Measurements from ENCODE around the gene RNF157.
"Not testable (repeated sequence)": the region's sequence is repeated elsewhere in the genome, so short reads cannot be mapped to it uniquely, and the experiment has no call there.

RNF157 gene

GRCh38 chr17:76270770-76271668, 30.7 kb upstream of the RNF157 start:
- DNase-seq (ENCODE audit: low read depth): no peak

- no peak for DNase-seq (ENCODE audit: low read depth)
Observed at GRCh38 chr17:76270127-76270592, 29.9 kb upstream of the RNF157 start.

- no peak for DNase-seq (ENCODE audit: low read depth)
Observed at GRCh38 chr17:76268991-76269981, 29.0 kb upstream of the RNF157 start.

DNA sequence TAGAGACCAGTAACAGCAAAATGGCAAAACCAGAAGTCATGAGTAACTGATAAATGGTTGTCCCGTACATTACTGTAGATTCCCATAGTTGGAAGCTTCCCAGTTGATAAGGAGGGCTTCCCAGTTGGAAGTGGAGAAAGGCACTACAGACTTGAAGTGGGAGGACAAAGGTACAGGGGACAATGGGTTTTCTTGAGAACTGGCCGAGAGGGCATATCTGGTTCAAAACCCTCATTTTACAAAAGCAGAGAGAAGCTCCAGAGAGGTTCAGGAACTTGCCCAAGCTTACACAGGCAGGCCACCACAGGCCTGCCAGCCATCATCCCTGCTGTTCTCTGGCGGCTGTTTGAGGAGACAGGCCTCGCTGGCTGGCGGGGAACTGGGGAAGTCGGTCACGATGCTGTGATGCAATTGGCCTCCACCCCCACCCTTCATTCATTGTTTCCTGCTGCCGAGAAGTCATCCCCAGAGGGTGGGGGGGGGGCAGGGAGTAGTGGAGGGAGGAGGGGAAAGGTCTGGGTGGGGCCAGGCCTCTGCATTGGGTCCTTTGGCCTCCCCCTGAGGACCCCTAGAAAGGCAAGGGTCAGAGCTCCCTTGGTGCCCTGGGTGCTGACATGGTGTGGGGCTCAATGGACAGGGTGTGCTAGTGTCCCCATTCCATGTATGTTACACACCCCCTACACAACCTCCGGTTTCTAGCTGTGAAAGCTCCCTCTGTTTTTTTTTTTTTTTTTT, 27.9 kb upstream of the RNF157 start:
- DNase-seq (ENCODE audit: low read depth): peak; percentile 44

GRCh38 chr17:76267581-76268001, 27.3 kb upstream of the RNF157 start:
- DNase-seq (ENCODE audit: low read depth): not testable (repeated sequence)

GRCh38 chr17:76267051-76267576, 26.8 kb upstream of the RNF157 start:
- DNase-seq (ENCODE audit: low read depth): no peak

GRCh38 chr17:76266244-76266938, 26.1 kb upstream of the RNF157 start:
- no peak for DNase-seq (ENCODE audit: low read depth)

GRCh38 chr17:76265624-76266243, 25.4 kb upstream of the RNF157 start:
- DNase-seq (ENCODE audit: low read depth): no peak

DNA sequence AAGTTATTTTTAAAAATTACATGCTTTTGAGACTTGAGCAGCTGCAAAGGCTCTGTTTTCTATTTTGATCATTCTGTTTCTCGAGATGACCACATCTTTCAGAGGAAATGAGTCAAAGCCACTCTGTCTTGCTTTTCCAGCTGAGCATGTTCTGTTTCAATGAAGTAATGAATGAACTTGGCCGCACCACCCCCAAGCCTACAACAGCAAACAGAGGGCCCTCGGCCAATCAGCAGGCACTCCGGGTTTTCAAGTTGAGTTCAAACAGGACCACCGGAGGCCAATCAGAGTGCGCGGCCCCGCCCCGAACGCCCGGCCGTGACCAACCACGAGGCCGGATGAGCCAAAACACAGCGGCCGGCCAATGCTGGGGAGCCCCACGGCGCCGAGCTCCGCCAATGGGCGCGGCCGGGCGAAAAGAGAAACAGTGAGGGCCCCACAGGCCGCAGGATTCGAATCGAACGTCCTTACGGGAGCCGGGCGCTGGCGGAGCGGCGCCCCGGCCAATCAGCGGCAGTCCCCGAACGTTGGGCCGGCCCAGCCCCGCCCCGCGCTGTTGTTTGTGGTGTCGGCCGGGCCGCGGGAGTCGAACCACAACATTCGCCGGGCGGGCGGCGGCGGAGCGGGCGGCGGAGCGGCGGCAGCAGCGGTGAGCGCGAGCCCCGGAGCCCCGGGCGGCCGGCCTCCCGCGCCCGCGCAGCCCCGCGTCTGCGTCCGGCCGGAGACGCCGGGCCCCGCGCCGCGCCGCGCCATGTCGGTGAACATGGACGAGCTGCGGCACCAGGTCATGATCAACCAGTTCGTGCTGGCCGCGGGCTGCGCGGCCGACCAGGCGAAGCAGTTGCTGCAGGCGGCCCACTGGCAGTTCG, 24.7 kb upstream of the RNF157 start, which contains the start of gene UBALD2:
Gene UBALD2, plus strand, starts transcription at position 594 of the 869 bp plus-strand sequence. Its CDS starts 158 bp downstream, at position 752.
- DNase-seq (ENCODE audit: low read depth): peak; percentile 91

DNA sequence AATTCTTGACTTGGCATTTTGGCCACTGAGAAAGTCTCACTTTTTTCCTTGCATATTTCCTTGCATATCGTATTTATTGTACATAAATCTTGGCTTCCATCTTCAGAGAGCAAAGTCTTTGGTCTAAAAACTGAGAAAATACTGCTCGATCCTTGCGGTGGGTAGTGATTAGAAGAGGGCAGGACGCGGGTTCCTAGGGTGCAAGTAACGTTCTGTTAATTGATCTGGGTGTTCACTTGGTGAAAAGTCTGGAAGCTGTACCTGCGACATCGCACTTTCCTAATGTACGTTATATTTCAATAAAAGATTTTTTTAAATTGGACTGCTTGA, 24.1 kb upstream of the RNF157 start:
- no peak for DNase-seq (ENCODE audit: low read depth)

DNA sequence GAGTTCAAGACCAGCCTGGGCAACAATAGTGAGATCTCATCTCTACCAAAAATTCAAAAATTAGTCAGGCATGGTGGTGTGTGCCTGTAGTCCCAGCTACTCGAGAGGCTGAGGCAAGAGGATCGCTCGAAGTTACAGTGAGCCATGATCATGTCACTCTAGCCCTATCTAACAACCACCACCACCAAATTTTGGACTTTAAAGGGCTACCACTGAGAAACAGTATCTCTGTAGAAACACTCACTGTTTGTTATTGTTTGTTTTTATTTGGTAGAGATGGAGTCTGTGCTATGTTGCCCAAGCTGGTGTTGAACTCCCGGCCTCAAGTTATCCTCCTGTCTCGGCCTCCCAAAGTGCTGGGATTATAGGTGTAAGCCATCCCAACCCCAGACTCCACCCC, 23.6 kb upstream of the RNF157 start:
- no peak for DNase-seq (ENCODE audit: low read depth)

GRCh38 chr17:76262732-76263344, 22.5 kb upstream of the RNF157 start:
- DNase-seq (ENCODE audit: low read depth): no peak

DNA sequence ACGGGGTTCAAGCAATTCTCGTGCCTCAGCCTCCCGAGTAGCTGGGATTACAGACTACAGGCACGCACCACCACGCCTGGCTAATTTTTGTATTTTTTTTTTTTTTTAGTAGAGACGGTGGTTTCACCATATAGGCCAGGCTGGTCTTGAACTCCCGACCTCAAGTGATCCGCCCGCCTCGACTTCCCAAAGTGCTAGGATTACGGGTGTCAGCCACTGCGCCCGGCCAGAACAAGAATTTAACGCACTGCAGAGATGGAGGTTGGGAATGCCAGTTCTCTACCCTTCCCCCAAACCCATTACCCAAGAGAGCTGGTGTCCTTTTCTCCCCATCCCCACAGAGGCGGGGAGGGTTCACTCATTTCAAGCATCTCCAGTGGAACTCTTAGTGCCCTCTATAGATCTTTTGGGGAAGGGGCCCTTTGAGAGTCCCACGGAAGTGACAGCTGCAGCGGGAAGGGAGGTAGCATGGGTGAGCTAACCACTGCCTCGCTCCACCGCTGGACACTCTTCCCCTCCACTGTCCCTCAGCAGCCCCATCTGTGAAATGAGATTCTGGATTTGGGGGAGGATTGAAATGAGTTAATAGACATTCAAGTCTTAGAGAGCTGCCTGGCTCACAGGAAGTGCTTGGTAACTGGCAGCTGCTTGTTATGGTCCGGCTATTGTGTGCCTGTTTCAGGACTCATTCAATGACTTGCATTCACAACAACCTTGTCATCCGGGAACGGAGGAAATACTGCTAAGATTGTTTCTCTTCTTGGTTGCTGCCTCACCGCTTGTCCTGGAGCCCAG, 21.3 kb upstream of the RNF157 start:
- DNase-seq (ENCODE audit: low read depth): no peak

DNA sequence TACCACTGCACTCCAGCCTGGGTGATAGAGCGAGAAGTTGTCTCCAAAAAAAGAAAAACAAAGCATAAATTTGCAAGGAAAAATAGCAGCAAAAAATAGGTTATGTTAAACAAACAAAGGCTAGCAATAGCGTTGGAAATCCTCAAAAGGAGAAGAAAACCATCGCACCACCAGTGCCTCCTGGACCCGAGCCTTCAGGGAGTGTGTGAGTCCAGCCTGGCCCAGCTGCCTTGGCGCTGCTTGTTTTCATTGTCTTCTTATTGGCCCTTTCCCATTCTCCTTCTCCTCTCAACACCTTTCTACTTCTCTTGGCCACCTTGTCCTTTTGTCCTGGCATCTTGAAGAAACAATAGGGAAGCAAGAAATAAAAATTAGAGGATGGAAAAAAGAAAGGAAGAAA, 20.4 kb upstream of the RNF157 start:
- no peak for DNase-seq (ENCODE audit: low read depth)

- DNase-seq (ENCODE audit: low read depth): no peak
Observed at GRCh38 chr17:76260220-76260619, 19.9 kb upstream of the RNF157 start.

DNA sequence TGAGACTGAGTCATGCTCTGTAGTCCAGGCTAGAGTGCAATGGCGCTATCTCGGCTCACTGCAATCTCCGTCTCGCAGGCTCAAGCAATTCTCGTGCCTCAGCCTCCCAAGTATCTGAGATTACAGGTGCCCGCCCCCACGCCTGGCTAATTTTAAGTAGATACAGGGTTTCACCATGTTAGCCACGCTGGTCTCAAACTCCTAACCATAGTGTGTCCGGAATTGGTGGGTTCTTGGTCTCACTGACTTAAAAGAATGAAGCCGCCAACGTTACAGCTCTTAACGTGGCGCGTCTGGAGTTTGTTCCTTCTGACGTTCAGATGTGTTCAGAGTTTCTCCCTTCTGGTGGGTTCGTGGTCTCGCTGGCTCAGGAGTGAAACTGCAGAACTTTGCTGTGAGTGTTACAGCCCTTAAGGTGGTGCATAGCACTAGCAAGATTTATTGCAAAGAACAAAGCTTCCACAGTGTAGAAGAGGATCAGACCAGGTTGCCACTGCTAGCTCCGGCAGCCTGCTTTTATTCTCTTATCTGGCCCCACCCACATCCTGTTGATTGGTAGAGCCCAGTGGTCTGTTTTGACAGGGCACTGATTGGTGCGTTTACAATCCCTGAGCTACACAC, 16.2 kb upstream of the RNF157 start:
- not testable (repeated sequence) for DNase-seq (ENCODE audit: low read depth)

DNA sequence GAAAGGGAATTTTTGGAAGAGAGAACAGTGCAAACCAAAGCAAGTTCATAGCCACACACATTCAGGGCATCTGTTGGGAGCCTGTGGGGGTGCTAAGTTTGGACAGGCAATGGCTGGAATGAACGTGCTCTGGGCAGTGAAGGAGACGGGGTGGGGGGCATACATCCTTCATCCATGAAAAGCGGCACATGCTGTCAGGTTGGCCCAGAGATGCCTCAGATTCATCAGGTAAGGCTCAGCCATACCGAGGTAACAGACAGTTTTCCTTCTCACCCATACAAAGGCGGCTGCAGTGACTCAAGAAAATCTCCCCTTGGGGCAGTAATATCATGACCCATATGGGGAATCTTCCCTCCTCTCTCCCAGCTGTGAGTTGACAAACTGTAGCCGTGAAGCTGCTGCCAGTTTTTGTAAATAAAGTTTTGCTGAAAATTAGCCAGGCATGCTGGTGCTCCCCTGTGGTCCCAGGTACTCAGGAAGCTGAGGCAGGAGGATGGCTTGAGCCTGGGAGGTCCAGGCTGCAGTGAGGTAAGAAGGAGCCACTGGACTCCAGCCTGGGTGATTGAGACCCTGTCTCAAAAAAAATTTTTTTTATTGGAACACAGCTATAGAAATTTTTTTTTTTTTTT, 15.6 kb upstream of the RNF157 start:
- DNase-seq (ENCODE audit: low read depth): no peak
